H1 (cell line): ENCODE data around the gene SPAG4. TPM values are rescaled to one million over a fixed set of nuclear protein-coding genes. Genes with fewer than 3 reads are reported as not detected.

ENCODE experiments used
- CTCF ChIA-PET: fragments of 300-600 bp; sonication (Branson Sonifier 250); formaldehyde crosslinking; loops from one replicate; lab custom pipeline; 2021; ENCODE audit not compliant: partially characterized antibody; lab: Charles Lee
- POLR2A ChIA-PET: fragments of 300-600 bp; sonication (Branson Sonifier 250); formaldehyde crosslinking; loops from one replicate; lab custom pipeline; 2021; ENCODE audit warnings: inconsistent platforms; ENCODE audit not compliant: partially characterized antibody; lab: Charles Lee
- DNase-seq, 2 experiments: peaks; one replicate each; pipeline versions ENCODE4 v3.0.0 to v3.0.0-alpha.2; 2010 to 2022; ENCODE audit warnings: low spot score in 2 of 2, low read depth in 1 of 2, mixed read lengths in 1 of 2
- FAIRE-seq: peaks from 2 replicates; lab custom pipeline; 2011; peaks lifted over from hg19 to GRCh38; lab: Jason Lieb, UNC
- H2AFZ ChIP-seq: 2 replicates; pipeline ENCODE4 v1.8.1; 2012; ENCODE audit warnings: low read length, inconsistent platforms
- H2AK5ac ChIP-seq: 2 replicates; pipeline ENCODE4 v1.6.1; 2013; ENCODE audit warnings: low read depth, low read length
- H2BK120ac ChIP-seq: replicated peaks from 2 replicates; pipeline ENCODE3; 2013; ENCODE audit warnings: low read depth, low read length, inconsistent platforms
- H2BK12ac ChIP-seq: 2 replicates; pipeline ENCODE4 v1.6.1; 2013; ENCODE audit warnings: low read depth, low read length
- H2BK15ac ChIP-seq: 2 replicates; pipeline ENCODE4 v1.6.1; 2013; ENCODE audit warnings: low read length
- H2BK20ac ChIP-seq: 2 replicates; pipeline ENCODE4 v1.6.1; 2013; ENCODE audit warnings: low read length
- H2BK5ac ChIP-seq: 2 replicates; pipeline ENCODE4 v1.6.1; 2013; ENCODE audit warnings: low read depth, low read length
- H3K14ac ChIP-seq: 2 replicates; pipeline ENCODE4 v1.6.1; 2013; ENCODE audit warnings: inconsistent platforms; ENCODE audit not compliant: insufficient read length
- H3K18ac ChIP-seq: 2 replicates; pipeline ENCODE4 v1.6.1; 2013; ENCODE audit warnings: low read length; ENCODE audit errors: extremely low read depth
- H3K23ac ChIP-seq: 2 replicates; pipeline ENCODE4 v1.6.1; 2013; ENCODE audit warnings: inconsistent platforms; ENCODE audit not compliant: insufficient read length
- H3K23me2 ChIP-seq: 2 replicates; pipeline ENCODE4 v1.6.1; 2013; ENCODE audit warnings: low read depth, low read length
- H3K27ac ChIP-seq: 2 replicates; pipeline ENCODE4 v1.6.1; 2011; ENCODE audit warnings: low read depth, low read length, inconsistent platforms
- H3K27me3 ChIP-seq, 4 experiments: replicated peaks in 1 of 4; 1 replicate in 1 of 4; 2 replicates in 3 of 4; pipeline versions ENCODE4 v1.6.1 to v1.8.1; 2011 to 2013; ENCODE audit warnings: low read length in 3 of 4, mild to moderate bottlenecking in 3 of 4, inconsistent platforms in 2 of 4, mixed read lengths in 2 of 4, moderate library complexity in 1 of 4; ENCODE audit not compliant: control insufficient read depth in 3 of 4, insufficient read depth in 3 of 4; ENCODE audit errors: extremely low read depth in 1 of 4
- H3K36me3 ChIP-seq, 4 experiments: 2 replicates each; pipeline versions ENCODE4 v1.6.1 to v1.8.1; 2011 to 2013; ENCODE audit warnings: mild to moderate bottlenecking in 4 of 4, low read length in 3 of 4, moderate library complexity in 2 of 4, control low read depth in 1 of 4, inconsistent platforms in 1 of 4; ENCODE audit not compliant: insufficient read depth in 4 of 4, control insufficient read depth in 2 of 4
- H3K4ac ChIP-seq: replicated peaks from 2 replicates; pipeline ENCODE3; 2013; ENCODE audit warnings: low read length, low read depth, mixed read lengths, inconsistent platforms; ENCODE audit not compliant: insufficient read length
- H3K4me1 ChIP-seq, 4 experiments: replicated peaks in 1 of 4; 1 replicate in 1 of 4; 2 replicates in 3 of 4; pipeline versions ENCODE4 v1.6.1 to v1.8.1; 2011 to 2013; ENCODE audit warnings: low read length in 3 of 4, inconsistent platforms in 2 of 4, mixed read lengths in 1 of 4; ENCODE audit not compliant: insufficient read depth in 4 of 4, control insufficient read depth in 3 of 4
- H3K4me2 ChIP-seq, 2 experiments: 2 replicates each; pipeline versions ENCODE4 v1.6.1 to v1.8.1; 2011 to 2013; ENCODE audit warnings: low read depth in 2 of 2, low read length in 2 of 2, control low read depth in 1 of 2, inconsistent platforms in 1 of 2, mild to moderate bottlenecking in 1 of 2; ENCODE audit not compliant: insufficient read depth in 1 of 2
- H3K4me3 ChIP-seq, 4 experiments: fragments of 200-600, 300-600 bp in 1 of 4; sonication (generic), shearing (Covaris generic), sonication (Bioruptor Twin) in 1 of 4; 2 replicates each; pipeline versions ENCODE4 v1.5.1 to v1.8.1; 2011 to 2016; ENCODE audit warnings: low read length in 4 of 4, low read depth in 3 of 4, control low read depth in 2 of 4, inconsistent platforms in 2 of 4, mild to moderate bottlenecking in 2 of 4, mixed read lengths in 1 of 4, moderate library complexity in 1 of 4; ENCODE audit not compliant: insufficient read depth in 2 of 4; ENCODE audit errors: extremely low read depth in 1 of 4
- H3K56ac ChIP-seq: replicated peaks from 2 replicates; pipeline ENCODE3; 2013; ENCODE audit warnings: low read depth, mild to moderate bottlenecking, mixed read lengths, low read length, inconsistent platforms; ENCODE audit not compliant: insufficient read length
- H3K79me1 ChIP-seq: 2 replicates; pipeline ENCODE4 v1.6.1; 2013; ENCODE audit warnings: low read depth, low read length, control low read depth
- H3K79me2 ChIP-seq, 2 experiments: 2 replicates each; pipeline versions ENCODE4 v1.6.1 to v1.8.1; 2012 to 2013; ENCODE audit warnings: low read length in 2 of 2, mild to moderate bottlenecking in 2 of 2, inconsistent platforms in 1 of 2; ENCODE audit not compliant: insufficient read depth in 2 of 2, control insufficient read depth in 1 of 2
- H3K9ac ChIP-seq, 4 experiments: replicated peaks in 1 of 4; 1 replicate in 1 of 4; 2 replicates in 3 of 4; pipeline versions ENCODE4 v1.6.1 to v1.8.1; 2011 to 2013; ENCODE audit warnings: low read depth in 3 of 4, low read length in 3 of 4, control low read depth in 2 of 4, mild to moderate bottlenecking in 2 of 4, moderate library complexity in 2 of 4, inconsistent platforms in 1 of 4; ENCODE audit errors: extremely low read depth in 1 of 4
- H3K9me3 ChIP-seq, 2 experiments: 2 replicates each; pipeline versions ENCODE4 v1.6.1 to v1.8.1; 2012 to 2013; ENCODE audit warnings: mild to moderate bottlenecking in 2 of 2, moderate library complexity in 2 of 2, control low read depth in 1 of 2, inconsistent platforms in 1 of 2, low read depth in 1 of 2, low read length in 1 of 2, mixed read lengths in 1 of 2; ENCODE audit not compliant: insufficient read depth in 2 of 2
- H4K20me1 ChIP-seq, 2 experiments: replicated peaks in 1 of 2; 2 replicates each; pipeline versions ENCODE3 to v1.8.1; 2011 to 2013; ENCODE audit warnings: inconsistent platforms in 2 of 2, low read length in 2 of 2, mild to moderate bottlenecking in 1 of 2; ENCODE audit not compliant: insufficient read depth in 2 of 2, control insufficient read depth in 1 of 2
- H4K5ac ChIP-seq: 2 replicates; pipeline ENCODE4 v1.6.1; 2013; ENCODE audit warnings: low read length, low read depth, mixed read lengths, inconsistent platforms; ENCODE audit not compliant: insufficient read length
- H4K8ac ChIP-seq: 2 replicates; pipeline ENCODE4 v1.8.0; 2013; ENCODE audit warnings: mild to moderate bottlenecking, moderate library complexity, low read length, inconsistent platforms; ENCODE audit not compliant: insufficient read depth; ENCODE audit errors: extremely low read depth
- H4K91ac ChIP-seq: replicated peaks from 2 replicates; pipeline ENCODE3; 2013; ENCODE audit warnings: low read length, mixed read lengths, inconsistent platforms; ENCODE audit not compliant: insufficient read length
- POLR2AphosphoS5 ChIP-seq: IDR thresholded peaks from 2 replicates; pipeline ENCODE4 v1.6.1; 2011; ENCODE audit warnings: low read depth, low read length
- SIX5 ChIP-seq: IDR thresholded peaks from 2 replicates; pipeline ENCODE4 v1.6.1; 2011; ENCODE audit warnings: mild to moderate bottlenecking, low read depth, low read length
- TEAD4 ChIP-seq: IDR thresholded peaks from 2 replicates; pipeline ENCODE4 v1.6.1; 2012; ENCODE audit warnings: low read depth, low read length, inconsistent platforms, mixed read lengths
- WGBS, 2 experiments: shearing (Covaris generic) in 1 of 2; methylation state at CpG; one replicate each; pipeline versions ENCODE4 v1.1.6 to v1.1.7; 2013 to 2015; ENCODE audit warnings: low lambda C conversion rate in 2 of 2, mixed read lengths in 2 of 2, inconsistent platforms in 1 of 2, low coverage in 1 of 2, missing lambda C conversion rate in 1 of 2; ENCODE audit not compliant: insufficient replicate concordance in 2 of 2, insufficient coverage in 1 of 2, insufficient read length in 1 of 2; ENCODE audit errors: extremely low coverage in 1 of 2, missing lambda C conversion rate in 1 of 2; 5-methylcytosine and 5-hydroxymethylcytosine counted together
- polyA plus RNA-seq, 7 experiments: library from polyadenylated mRNA; depleted of rRNA in 3 of 7; stranded (reverse) in 5 of 7; unstranded in 2 of 7; fragments of >200 nt in 5 of 7; fragments of 200-250 nt in 2 of 7; gene quantifications; 1 replicate in 5 of 7; 2 replicates in 1 of 7; 4 replicates in 1 of 7; pipeline versions ENCODE4 v1.2.1 to v1.2.3, GENCODE V29; 2011 to 2013; ENCODE audit warnings: missing spikeins in 2 of 7, mixed read lengths in 2 of 7
- total RNA-seq: library from RNA; stranded (reverse); fragmentation: NEBNext Ultra II Directional; extraction: Animal tissue kit (Norgen Biotek cat#: 25700); gene quantifications from 2 replicates; pipeline ENCODE4 v1.2.1, GENCODE V29; 2021

SPAG4 gene
- total and polyA plus RNA-seq, 2 of the 8 experiments (the other 6 are each of a cell fraction or from before 2014, with no cell fraction given), result 2.4 to 6.0 TPM

DNA sequence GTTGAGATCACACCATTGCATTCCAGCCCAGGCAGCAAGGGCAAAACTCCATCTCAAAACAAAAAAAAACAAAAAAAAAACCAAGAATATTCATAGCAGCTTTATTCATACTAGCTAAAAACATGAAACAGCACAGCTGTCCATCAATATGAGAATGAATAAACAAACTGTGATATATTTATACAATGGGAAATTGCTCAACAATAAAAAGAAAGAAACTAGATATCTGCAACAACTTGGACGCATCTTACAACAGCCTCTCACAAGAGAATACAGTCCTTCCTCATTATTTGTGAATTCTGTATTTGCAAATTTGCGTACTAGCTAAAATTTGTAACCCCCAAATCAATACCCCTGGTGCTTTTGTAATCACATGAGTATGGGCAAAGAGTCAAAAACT lies 28.2 kb upstream of the SPAG4 start:
- no peaks in the 10 kb centered on the region for H3K27me3 ChIP-seq
- no peak overlapping the region for H3K4me3 ChIP-seq
- no peak overlapping the region for H3K23ac ChIP-seq
- H2BK12ac ChIP-seq, result no peak overlapping the region
- H3K14ac ChIP-seq, result no peak overlapping the region
- no peak overlapping the region for H3K18ac ChIP-seq
- H4K20me1 ChIP-seq, result no peaks in the 10 kb centered on the region
- no peak overlapping the region for H4K8ac ChIP-seq
- no peak overlapping the region for H4K91ac ChIP-seq
- H3K27ac ChIP-seq, result no peak overlapping the region
- peaks cover 3% of the 10 kb centered on the region; the same call in 1 of the 2 replicates for H3K23me2 ChIP-seq
- H3K9ac ChIP-seq, result no peak overlapping the region
- H2AFZ ChIP-seq, result no peak overlapping the region
- H2BK20ac ChIP-seq, result no peak overlapping the region
- no peak overlapping the region for H2AK5ac ChIP-seq
- no peak overlapping the region for H4K5ac ChIP-seq
- no peaks in the 10 kb centered on the region for H3K36me3 ChIP-seq
- 92% methylated on average over 2 of the region's 2 CpGs; no CpG with 5 or more reads in 1 of the 2 experiments for WGBS, 2 experiments
- H3K79me1 ChIP-seq, result no peaks in the 10 kb centered on the region
- H3K4me2 ChIP-seq, result no peak overlapping the region
- POLR2A ChIA-PET, result interaction anchor here (1.5 kb wide), 1 partner anchor 28 kb away, joined by 3 read pairs; no protein-coding TSS in a partner anchor
- H3K56ac ChIP-seq, result no peak overlapping the region
- H3K4me1 ChIP-seq, result no peaks in the 10 kb centered on the region
- H3K4ac ChIP-seq, result no peak overlapping the region
- no peak overlapping the region for H2BK5ac ChIP-seq
- no peak overlapping the region for H2BK120ac ChIP-seq
- FAIRE-seq, result no peak
- CTCF ChIA-PET, result interaction anchor here (0.6 to 1.4 kb wide), 3 partner anchors 14 to 692 kb away, joined by 3 read pairs; no protein-coding TSS in a partner anchor
- TF ChIP-seq POLR2AphosphoS5, result no peak
- no peak for TF ChIP-seq TEAD4
- no peak for TF ChIP-seq SIX5
- TF ChIP-seq, all 59 proteins: peak for 0
- no peaks in the 10 kb centered on the region for H3K9me3 ChIP-seq
- DNase-seq, result no peak
- H3K79me2 ChIP-seq, result no peaks in the 10 kb centered on the region
- no peak overlapping the region for H2BK15ac ChIP-seq
